HEK293 (cell line): Measurements from ENCODE around the gene MDGA2.

Experiments
- CTCF ChIA-PET: fragments of 350-600 bp; formaldehyde crosslinking; extraction: SDS; loops from one replicate; lab custom pipeline; 2021; ENCODE audit warnings: antibody characterized with exemption; lab: Yijun Ruan, JAX
- POLR2A ChIA-PET: fragments of 300-600 bp; formaldehyde crosslinking; extraction: SDS; loops from one replicate; lab custom pipeline; 2020; ENCODE audit warnings: antibody characterized with exemption, inconsistent platforms; lab: Yijun Ruan, JAX
- H3K27ac ChIP-seq: fragments of 200-500 bp; sonication (Bioruptor generic); 2 replicates; pipeline ENCODE4 v1.5.1; 2014; ENCODE audit warnings: low read depth, low read length, control low read depth, inconsistent platforms; ENCODE audit errors: extremely low read depth
- H3K36me3 ChIP-seq, 2 experiments: fragments of 200-500 bp in 1 of 2; sonication (Bioruptor generic) in 1 of 2; 1 replicate in 1 of 2; 2 replicates in 1 of 2; pipeline ENCODE4 v1.5.1; 2014 to 2017; ENCODE audit warnings: inconsistent platforms in 2 of 2, low read length in 2 of 2; ENCODE audit not compliant: control insufficient read depth in 2 of 2, insufficient read depth in 1 of 2
- H3K4me1 ChIP-seq: fragments of 200-500 bp; sonication (Bioruptor generic); 2 replicates; pipeline ENCODE4 v1.5.1; 2014; ENCODE audit warnings: mild to moderate bottlenecking, low read length, inconsistent platforms; ENCODE audit not compliant: control insufficient read depth, insufficient read depth
- H3K4me3 ChIP-seq: 2 replicates; pipeline ENCODE4 v1.5.1; 2011; ENCODE audit warnings: low read depth, mild to moderate bottlenecking, control low read depth, low read length, moderate library complexity
- H3K9me3 ChIP-seq: fragments of 200-500 bp; sonication (Bioruptor generic); 2 replicates; pipeline ENCODE4 v1.5.1; 2014; ENCODE audit warnings: low read depth, low read length, inconsistent platforms; ENCODE audit not compliant: control insufficient read depth, insufficient read depth
- BCL11A ChIP-seq: fragments of 450-650 bp; formaldehyde crosslinking; IDR thresholded peaks from 2 replicates; pipeline ENCODE4 v1.5.1; 2016; ENCODE audit warnings: low read depth, missing biosample characterization, missing genetic modification characterization
- FEZF1 ChIP-seq: fragments of 450-650 bp; formaldehyde crosslinking; IDR thresholded peaks from 2 replicates; pipeline ENCODE4 v1.5.1; 2016; ENCODE audit warnings: missing biosample characterization, missing genetic modification characterization
- GLI2 ChIP-seq: fragments of 450-650 bp; formaldehyde crosslinking; IDR thresholded peaks from 2 replicates; pipeline ENCODE4; 2017; ENCODE audit warnings: missing biosample characterization, missing genetic modification characterization, low read depth, borderline replicate concordance
- GLIS2 ChIP-seq: fragments of 450-650 bp; formaldehyde crosslinking; IDR thresholded peaks from 2 replicates; pipeline ENCODE4 v1.5.1; 2016; ENCODE audit warnings: missing biosample characterization, missing genetic modification characterization
- KLF16 ChIP-seq: fragments of 450-650 bp; formaldehyde crosslinking; IDR thresholded peaks from 2 replicates; pipeline ENCODE4 v1.5.1; 2017; ENCODE audit warnings: missing biosample characterization, missing genetic modification characterization
- PRDM10 ChIP-seq: fragments of 450-650 bp; formaldehyde crosslinking; IDR thresholded peaks from 2 replicates; pipeline ENCODE4 v1.5.1; 2016; ENCODE audit warnings: missing biosample characterization, missing genetic modification characterization
- REPIN1 ChIP-seq: fragments of 450-650 bp; formaldehyde crosslinking; IDR thresholded peaks from 2 replicates; pipeline ENCODE4 v1.5.1; 2017; ENCODE audit warnings: missing biosample characterization, missing genetic modification characterization, low read depth
- SETDB1 ChIP-seq: IDR thresholded peaks from one replicate; pipeline ENCODE4 v1.6.1; 2017; ENCODE audit warnings: mild to moderate bottlenecking, low read length, moderate library complexity, mixed read lengths; ENCODE audit not compliant: insufficient read length
- SP3 ChIP-seq: fragments of 450-650 bp; formaldehyde crosslinking; IDR thresholded peaks from 2 replicates; pipeline ENCODE4 v1.5.1; 2016; ENCODE audit warnings: missing biosample characterization, missing genetic modification characterization
- ZBTB7A ChIP-seq: fragments of 450-650 bp; formaldehyde crosslinking; IDR thresholded peaks from 2 replicates; pipeline ENCODE4 v1.5.1; 2016; ENCODE audit warnings: low read depth, missing biosample characterization, missing genetic modification characterization
- ZNF114 ChIP-seq: fragments of 450-650 bp; formaldehyde crosslinking; IDR thresholded peaks from 2 replicates; pipeline ENCODE4 v1.5.0; 2017; ENCODE audit warnings: missing biosample characterization, missing genetic modification characterization
- ZNF121 ChIP-seq: fragments of 450-650 bp; formaldehyde crosslinking; IDR thresholded peaks from 2 replicates; pipeline ENCODE4 v1.5.1; 2016; ENCODE audit warnings: missing biosample characterization, missing genetic modification characterization
- ZNF16 ChIP-seq: fragments of 450-650 bp; formaldehyde crosslinking; IDR thresholded peaks from 2 replicates; pipeline ENCODE4 v1.5.1; 2016; ENCODE audit warnings: low read depth, missing biosample characterization, missing genetic modification characterization
- ZNF175 ChIP-seq: fragments of 450-650 bp; formaldehyde crosslinking; IDR thresholded peaks from 2 replicates; pipeline ENCODE4 v1.5.1; 2016; ENCODE audit warnings: missing biosample characterization, missing genetic modification characterization
- ZNF23 ChIP-seq: fragments of 450-650 bp; formaldehyde crosslinking; IDR thresholded peaks from 2 replicates; pipeline ENCODE4 v1.5.1; 2016; ENCODE audit warnings: missing biosample characterization, missing genetic modification characterization, borderline replicate concordance
- ZNF311 ChIP-seq: fragments of 450-650 bp; formaldehyde crosslinking; IDR thresholded peaks from 2 replicates; pipeline ENCODE4 v1.5.1; 2017; ENCODE audit warnings: missing biosample characterization, missing genetic modification characterization, borderline replicate concordance
- ZNF37A ChIP-seq: fragments of 450-650 bp; IDR thresholded peaks from 2 replicates; pipeline ENCODE4 v1.5.1; 2018; ENCODE audit warnings: missing biosample characterization, missing genetic modification characterization
- ZNF398 ChIP-seq: fragments of 450-650 bp; formaldehyde crosslinking; IDR thresholded peaks from 2 replicates; pipeline ENCODE4 v1.5.1; 2017; ENCODE audit warnings: missing biosample characterization, missing genetic modification characterization
- ZNF473 ChIP-seq: fragments of 450-650 bp; formaldehyde crosslinking; IDR thresholded peaks from 2 replicates; pipeline ENCODE4 v1.5.1; 2017; ENCODE audit warnings: missing biosample characterization, missing genetic modification characterization
- ZNF621 ChIP-seq: fragments of 450-650 bp; formaldehyde crosslinking; IDR thresholded peaks from 2 replicates; pipeline ENCODE4 v1.5.1; 2017; ENCODE audit warnings: missing biosample characterization, missing genetic modification characterization
- ZNF624 ChIP-seq: fragments of 450-650 bp; formaldehyde crosslinking; IDR thresholded peaks from 2 replicates; pipeline ENCODE4 v1.5.1; 2017; ENCODE audit warnings: missing biosample characterization, missing genetic modification characterization
- ZNF701 ChIP-seq: fragments of 450-650 bp; formaldehyde crosslinking; IDR thresholded peaks from 2 replicates; pipeline ENCODE4 v1.5.1; 2016; ENCODE audit warnings: missing biosample characterization, missing genetic modification characterization
- ZNF777 ChIP-seq: fragments of 450-650 bp; formaldehyde crosslinking; IDR thresholded peaks from 2 replicates; pipeline ENCODE4 v1.5.1; 2017; ENCODE audit warnings: missing biosample characterization, missing genetic modification characterization, borderline replicate concordance
- ZNF792 ChIP-seq: fragments of 450-650 bp; formaldehyde crosslinking; IDR thresholded peaks from 2 replicates; pipeline ENCODE4 v1.5.1; 2016; ENCODE audit warnings: missing biosample characterization, missing genetic modification characterization

The MDGA2 gene

GRCh38 chr14:47235619-47236018 is 439.8 kb downstream of the MDGA2 start (continued):
- no peak for TF ChIP-seq ZBTB7A (tag by site-specific recombination)
- TF ChIP-seq, all 188 proteins: peak for 0

- ChIA-PET POLR2A (no interaction called here), CTCF (interaction anchor here (0.6 kb wide), 1 partner anchor 174 kb away, joined by 3 read pairs; no protein-coding TSS in a partner anchor)
Observed at GRCh38 chr14:47226877-47227520, 448.4 kb downstream of the MDGA2 start.

GRCh38 chr14:47223656-47224055 is 451.7 kb downstream of the MDGA2 start:
- ChIA-PET POLR2A (no interaction called here), CTCF (no interaction called here)
- no peak for TF ChIP-seq GLI2
- TF ChIP-seq ZNF175, result no peak
- TF ChIP-seq ZNF398 (tag by site-specific recombination), result no peak
- no peak for TF ChIP-seq ZNF16 (tag by site-specific recombination)
- TF ChIP-seq ZNF473 (tag by site-specific recombination), result no peak
- no peak for TF ChIP-seq BCL11A

More at GRCh38 chr14:47226877-47227520, 448.4 kb downstream of the MDGA2 start:
- no peak overlapping the region for H3K4me3 ChIP-seq
- TF ChIP-seq FEZF1 (tag by site-specific recombination) (no peak), KLF16 (tag by site-specific recombination) (no peak)
- no peaks in the 10 kb centered on the region for H3K36me3 ChIP-seq
- H3K9me3 ChIP-seq, result no peaks in the 10 kb centered on the region
- H3K27ac ChIP-seq, result no peak overlapping the region
- H3K4me1 ChIP-seq, result no peaks in the 10 kb centered on the region

GRCh38 chr14:47220096-47220495 is 455.3 kb downstream of the MDGA2 start:
- ChIA-PET POLR2A (no interaction called here), CTCF (interaction anchor here (0.6 kb wide), 1 partner anchor 131 kb away, joined by 3 read pairs; no protein-coding TSS in a partner anchor)
- Histone ChIP-seq H3K9me3 (no peaks in the 10 kb centered on the region), H3K4me3 (no peak overlapping the region), H3K36me3 (no peaks in the 10 kb centered on the region), H3K27ac (no peak overlapping the region), H3K4me1 (no peaks in the 10 kb centered on the region)
- no peak for TF ChIP-seq REPIN1
- TF ChIP-seq SETDB1, result no peak
- no peak for TF ChIP-seq ZNF777 (tag by site-specific recombination)
- TF ChIP-seq SP3, result no peak
- no peak for TF ChIP-seq ZNF37A
- TF ChIP-seq ZNF624 (tag by site-specific recombination), result no peak
- TF ChIP-seq ZNF121 (tag by site-specific recombination), result no peak
- TF ChIP-seq ZNF311 (tag by site-specific recombination), result no peak
- TF ChIP-seq ZNF621 (tag by site-specific recombination), result no peak
- no peak for TF ChIP-seq ZNF792
- no peak for TF ChIP-seq PRDM10 (tag by site-specific recombination)
- no peak for TF ChIP-seq ZNF23 (tag by site-specific recombination)
- TF ChIP-seq ZNF114 (tag by site-specific recombination), result no peak
- TF ChIP-seq GLIS2 (tag by site-specific recombination), result no peak
- TF ChIP-seq ZNF701 (tag by site-specific recombination), result no peak

More at GRCh38 chr14:47223656-47224055, 451.7 kb downstream of the MDGA2 start:
- H3K9me3 ChIP-seq, result no peaks in the 10 kb centered on the region
- no peak overlapping the region for H3K27ac ChIP-seq
- no peaks in the 10 kb centered on the region for H3K36me3 ChIP-seq
- H3K4me1 ChIP-seq, result no peaks in the 10 kb centered on the region
- no peak overlapping the region for H3K4me3 ChIP-seq
